CD4-positive, alpha-beta T cell treated with Interferon alpha-2 for 1 hour (primary cell): ENCODE data around the gene UQCR10.

ENCODE experiments used
- DNase-seq, 2 donors: peaks; one replicate each; pipeline ENCODE4 v3.0.0-alpha.2; 2020 to 2022

UQCR10 gene

DNA sequence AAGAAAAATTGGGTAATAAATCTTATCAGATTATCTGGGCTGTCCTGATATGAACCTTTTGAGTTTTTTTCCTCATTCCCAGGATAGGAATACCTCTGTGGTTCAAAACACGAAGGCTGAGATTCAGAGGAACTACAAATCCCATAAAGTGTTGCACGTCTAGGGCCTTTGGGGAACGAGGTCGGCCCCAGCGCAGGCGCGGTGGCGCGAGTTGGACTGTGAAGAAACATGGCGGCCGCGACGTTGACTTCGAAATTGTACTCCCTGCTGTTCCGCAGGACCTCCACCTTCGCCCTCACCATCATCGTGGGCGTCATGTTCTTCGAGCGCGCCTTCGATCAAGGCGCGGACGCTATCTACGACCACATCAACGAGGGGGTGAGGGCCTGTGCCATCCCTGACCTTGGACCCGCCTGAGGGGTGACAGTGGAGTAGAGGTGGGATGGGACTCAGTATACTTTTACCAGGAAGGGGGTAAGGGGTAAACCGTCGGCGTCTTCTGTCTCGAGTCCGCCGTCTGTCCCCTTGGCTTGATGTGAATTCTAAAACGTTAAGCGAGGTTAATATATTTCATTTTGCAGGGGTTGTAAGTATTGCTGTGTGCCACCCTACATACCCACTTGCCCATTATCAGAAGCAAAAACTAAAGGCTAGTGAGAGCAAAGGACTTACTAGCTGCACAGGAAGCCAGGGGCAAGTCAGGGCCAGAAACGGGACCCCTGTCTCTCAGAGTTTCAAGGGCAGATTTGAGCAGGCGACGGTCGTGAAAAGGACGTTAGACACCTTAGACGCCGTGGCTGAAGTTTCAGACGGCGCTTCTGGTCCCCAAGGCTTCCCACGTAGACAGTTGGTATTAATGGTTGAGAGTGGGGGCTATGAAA lies at the start of gene UQCR10:
Gene UQCR10 (plus strand): TSS at position 199 of the 881 bp plus-strand sequence. CDS start 30 bp downstream, at position 229.
- DNase-seq = peak; percentile 93 to 94

GRCh38 chr22:29717789-29718188 lies 49.4 kb upstream of the UQCR10 start:
- DNase-seq = no peak

DNA sequence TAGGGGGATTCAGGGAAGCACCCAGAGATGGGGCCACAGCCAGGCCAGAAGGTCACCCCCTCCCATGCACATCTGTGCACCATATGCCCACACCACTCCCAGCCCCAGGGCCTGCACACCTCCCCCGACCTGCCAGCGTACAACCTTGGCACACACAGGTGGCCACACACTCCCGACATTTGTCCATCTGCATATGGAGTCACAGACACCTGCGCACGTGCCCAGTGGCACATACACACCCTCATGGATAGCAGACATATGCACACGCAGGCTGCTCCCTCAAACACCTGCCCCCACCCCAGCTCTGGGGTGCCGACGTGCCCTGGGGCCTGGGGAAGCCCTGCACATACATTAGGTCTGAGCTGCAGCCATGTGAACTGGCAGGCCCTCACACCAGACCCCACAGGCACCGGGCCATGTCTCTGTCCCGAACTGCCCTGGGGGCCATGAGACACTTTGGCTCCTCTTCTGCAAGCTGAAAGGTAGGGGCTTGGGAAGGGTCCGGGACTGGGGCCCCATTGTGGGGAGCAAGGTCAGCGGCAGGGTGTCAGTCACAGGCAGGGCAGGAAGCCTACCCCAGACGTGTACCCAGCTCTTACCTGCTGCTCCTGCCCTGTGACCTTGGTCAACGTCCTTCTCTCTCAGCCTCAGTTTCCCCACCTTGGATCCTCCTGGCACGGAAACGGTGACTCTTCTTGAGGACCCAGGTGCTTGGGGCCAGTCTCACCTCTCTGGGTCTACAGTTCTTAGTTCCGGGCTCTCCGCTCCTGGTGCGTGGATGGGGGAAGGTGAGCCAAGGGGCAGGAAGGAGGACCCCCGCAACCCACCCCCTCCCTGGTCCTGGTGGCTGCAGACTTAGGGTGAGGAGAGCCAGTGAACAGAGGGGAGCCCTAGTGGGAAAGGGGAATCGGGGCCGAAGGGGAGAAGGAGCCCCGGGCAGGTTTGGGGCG lies 47.9 kb upstream of the UQCR10 start:
- no peak for DNase-seq

- no peak for DNase-seq
These were observed 47.1 kb upstream of the UQCR10 start, which contains the start of gene CABP7 for GRCh38 chr22:29719899-29720645. CABP7 (plus strand) TSS chr22:29720003; CDS start chr22:29720425, 422 bp downstream.

DNA sequence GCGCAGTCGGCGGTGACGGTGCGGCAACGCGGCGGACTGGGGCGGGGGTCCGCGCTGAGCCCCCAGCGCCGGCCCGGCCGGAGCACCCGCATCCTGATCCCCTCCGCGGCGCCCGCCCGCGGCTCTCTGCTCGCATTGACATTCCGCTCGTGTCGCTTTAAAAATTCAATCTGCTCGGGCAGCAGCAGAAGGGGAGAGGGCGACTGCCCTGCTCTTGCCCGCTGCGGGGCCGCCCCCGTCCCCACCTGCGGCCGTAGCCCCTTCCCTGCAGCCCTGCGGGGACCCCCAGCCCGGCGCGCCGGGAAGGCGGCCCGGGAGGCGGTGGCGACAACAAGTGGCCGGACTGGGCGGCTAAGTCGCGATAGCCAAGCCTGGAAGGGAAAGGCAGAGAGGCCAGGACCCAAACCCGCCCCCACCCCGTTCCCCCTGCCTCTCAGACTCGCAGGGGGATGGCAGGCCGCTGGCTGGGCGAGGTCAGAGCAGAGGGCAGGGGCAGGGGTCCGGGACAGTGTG lies 46.3 kb upstream of the UQCR10 start:
- DNase-seq = no peak

- DNase-seq = no peak
These were observed 45.0 kb upstream of the UQCR10 start for GRCh38 chr22:29722151-29722550.

DNA sequence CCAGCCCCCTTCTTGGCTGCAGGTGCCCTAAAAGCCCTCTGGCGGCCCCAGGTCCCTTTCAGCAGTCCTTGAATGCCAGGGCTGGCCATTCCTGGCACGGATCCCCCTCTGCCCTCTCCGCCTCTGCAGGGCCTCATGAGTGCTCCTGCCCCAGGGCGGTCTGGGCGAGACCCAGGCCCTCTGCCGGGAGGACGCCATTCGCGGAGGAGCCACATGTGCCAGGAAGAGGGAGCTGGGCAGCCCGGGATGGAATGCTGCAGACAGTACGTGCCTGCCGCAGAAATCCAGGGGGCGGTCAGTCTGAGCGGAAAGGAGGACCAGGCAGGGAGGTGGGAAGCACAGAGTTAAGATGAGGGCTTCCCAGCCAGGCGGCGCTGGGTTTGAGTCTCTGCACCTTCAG lies 44.6 kb upstream of the UQCR10 start:
- DNase-seq = no peak

- DNase-seq = no peak
These were observed 43.4 kb upstream of the UQCR10 start for GRCh38 chr22:29723766-29724165.

GRCh38 chr22:29724843-29725242 lies 42.3 kb upstream of the UQCR10 start:
- DNase-seq = no peak

- no peak for DNase-seq
These were observed 41.1 kb upstream of the UQCR10 start for GRCh38 chr22:29726106-29726505.

- DNase-seq = no peak
These were observed 40.5 kb upstream of the UQCR10 start for GRCh38 chr22:29726512-29727130.

- peak in 1 of 2 donors; percentile 14 for DNase-seq
These were observed 40.0 kb upstream of the UQCR10 start for GRCh38 chr22:29727131-29727523.

- DNase-seq = no peak
These were observed 38.0 kb upstream of the UQCR10 start for GRCh38 chr22:29729161-29729560.

GRCh38 chr22:29731058-29731850 lies 35.9 kb upstream of the UQCR10 start:
- DNase-seq = no peak

DNA sequence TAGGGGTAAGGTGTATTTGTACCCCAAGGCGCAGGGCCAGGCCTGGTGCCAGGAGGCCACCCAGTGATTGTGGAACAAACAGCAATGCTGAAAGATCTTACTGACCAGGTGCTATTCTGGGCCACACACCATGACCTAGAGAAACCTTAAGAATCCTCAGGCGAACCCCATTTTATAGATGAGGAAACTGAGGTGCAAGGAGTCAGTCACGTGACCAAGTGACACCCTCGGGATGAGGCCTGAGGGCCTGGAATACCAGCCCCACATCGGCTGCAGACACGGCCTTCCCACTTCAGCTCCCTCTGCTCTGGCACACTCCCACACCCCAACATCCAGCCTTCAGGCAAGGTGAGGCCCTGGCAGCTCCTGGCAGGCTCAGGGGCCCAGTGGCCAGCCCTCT lies 34.3 kb upstream of the UQCR10 start:
- DNase-seq = no peak

DNA sequence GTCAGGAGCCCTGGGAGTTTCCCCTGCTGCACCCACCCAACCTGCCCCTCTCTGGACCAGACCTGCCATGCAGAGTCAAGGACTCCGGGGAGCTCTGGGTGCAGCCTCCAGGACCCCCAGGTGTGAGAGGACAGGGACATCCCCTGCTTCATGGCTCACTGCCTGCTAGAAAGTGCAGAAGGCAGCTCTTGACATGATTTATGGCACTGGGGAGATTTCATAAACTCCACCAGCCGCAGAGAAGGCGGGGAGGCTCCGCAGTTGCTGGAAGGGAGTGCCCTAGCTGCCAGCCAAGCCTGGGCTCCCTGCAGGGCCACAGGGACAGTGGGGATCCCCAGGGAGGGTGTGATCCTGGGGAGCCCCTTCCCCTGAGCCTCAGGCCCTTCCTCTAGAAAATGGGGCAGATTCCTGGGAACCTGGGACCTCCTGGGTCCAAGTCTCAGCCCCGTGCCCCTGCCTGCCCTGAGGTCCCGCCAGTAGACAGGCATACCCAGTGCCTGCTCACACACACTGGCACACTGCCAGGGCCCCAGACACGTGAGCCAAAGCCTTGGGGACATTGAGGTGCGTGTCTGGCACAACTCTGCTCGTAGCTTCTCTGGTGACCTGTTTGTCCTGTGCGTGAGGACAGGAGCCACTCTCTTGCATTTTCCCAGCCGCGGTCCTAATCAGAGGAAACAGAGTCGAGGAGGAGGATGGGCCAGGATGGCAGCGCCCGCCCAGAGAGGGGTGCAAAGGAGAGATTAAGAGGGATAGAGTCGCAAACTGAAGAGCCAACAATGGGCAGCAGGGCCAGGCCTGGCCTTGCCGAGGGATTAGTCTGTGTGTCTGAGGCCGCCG lies 33.6 kb upstream of the UQCR10 start:
- DNase-seq = no peak

DNA sequence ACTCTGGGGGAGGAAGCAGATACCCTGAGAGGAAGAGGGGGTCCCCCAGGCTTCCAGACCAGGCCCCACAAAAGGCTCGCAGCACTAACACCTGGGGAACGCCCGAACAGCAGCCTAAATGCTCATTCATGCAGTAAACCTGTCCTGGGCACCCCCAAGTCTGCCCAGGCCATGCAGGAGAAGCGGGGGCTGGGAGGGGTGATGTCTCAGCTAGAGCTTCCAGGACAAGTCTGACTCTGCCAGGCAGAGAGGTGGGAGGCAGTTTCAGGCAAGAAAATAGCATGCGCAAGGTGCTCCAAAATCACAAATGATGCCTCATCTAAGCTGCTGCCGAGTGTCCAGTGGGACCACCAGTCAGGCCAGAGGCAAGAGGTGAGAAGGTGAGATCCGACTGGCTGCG lies 32.8 kb upstream of the UQCR10 start:
- no peak for DNase-seq

- DNase-seq = no peak
These were observed 32.3 kb upstream of the UQCR10 start for GRCh38 chr22:29734838-29735237.

GRCh38 chr22:29735416-29735815 lies 31.8 kb upstream of the UQCR10 start:
- DNase-seq = no peak
